Coronary artery (tissue), 2 donors: ENCODE measurements around the gene FAR1.

Source experiments
- DNase-seq: peaks from one replicate; pipeline ENCODE4 v3.0.0-alpha.2; 2017; ENCODE audit warnings: low spot score
- H3K27ac ChIP-seq, 2 donors: fragments of 200-600 bp; sonication (generic); one replicate each; pipeline ENCODE4 v1.5.1; 2016 to 2019
- H3K4me3 ChIP-seq: fragments of 200-600 bp; sonication (generic); 2 replicates; pipeline ENCODE4 v1.5.1; 2016; ENCODE audit warnings: mild to moderate bottlenecking, moderate library complexity
- CTCF ChIP-seq: fragments of 200-600 bp; sonication (generic); IDR thresholded peaks from one replicate; pipeline ENCODE4 v1.5.1; 2019; ENCODE audit warnings: antibody characterized with exemption

The FAR1 gene

GRCh38 chr11:13761716-13762115 is 93.2 kb downstream of the FAR1 start:
- no peak for DNase-seq
- no peak overlapping the region for H3K27ac ChIP-seq
- H3K4me3 ChIP-seq = no peak overlapping the region
- TF ChIP-seq CTCF = no peak

GRCh38 chr11:13762718-13763117 is 94.2 kb downstream of the FAR1 start:
- no peak for TF ChIP-seq CTCF
- Histone ChIP-seq H3K4me3 (no peak overlapping the region), H3K27ac (no peak overlapping the region)

GRCh38 chr11:13763341-13763740 is 94.9 kb downstream of the FAR1 start:
- H3K27ac ChIP-seq = no peak overlapping the region
- DNase-seq = no peak
- no peak overlapping the region for H3K4me3 ChIP-seq
- no peak for TF ChIP-seq CTCF

More at GRCh38 chr11:13762718-13763117, 94.2 kb downstream of the FAR1 start:
- DNase-seq = no peak

GRCh38 chr11:13765886-13766285 is 97.4 kb downstream of the FAR1 start:
- no peak overlapping the region for H3K27ac ChIP-seq
- no peak for DNase-seq
- no peak overlapping the region for H3K4me3 ChIP-seq
- no peak for TF ChIP-seq CTCF

- DNase-seq = no peak
- no peak overlapping the region for H3K4me3 ChIP-seq
- no peak overlapping the region for H3K27ac ChIP-seq
- no peak for TF ChIP-seq CTCF
Measured at GRCh38 chr11:13767471-13767870, 99.0 kb downstream of the FAR1 start.

- TF ChIP-seq CTCF = no peak
- DNase-seq = no peak
- no peak overlapping the region for H3K4me3 ChIP-seq
- no peak overlapping the region for H3K27ac ChIP-seq
Measured at GRCh38 chr11:13769188-13769587, 100.7 kb downstream of the FAR1 start.

- no peak for DNase-seq
- H3K27ac ChIP-seq = no peak overlapping the region
- H3K4me3 ChIP-seq = no peak overlapping the region
- no peak for TF ChIP-seq CTCF
Measured at GRCh38 chr11:13771151-13771550, 102.7 kb downstream of the FAR1 start.
